Esophagus muscularis mucosa (tissue), 4 donors: ENCODE data around the gene GGACT. TPM values are rescaled to one million over a fixed set of nuclear protein-coding genes. Genes with fewer than 3 reads are reported as not detected.
A peak's percentile ranks its signal among the peaks of the same experiment; 100 is the strongest.

ENCODE experiments used
- DNase-seq: peaks from one replicate; pipeline ENCODE4 v3.0.0-alpha.2; 2017; ENCODE audit errors: extremely low spot score
- H3K27ac ChIP-seq, 4 donors: fragments of 200-600 bp; sonication (generic); replicated peaks in 1 of 4; 1 replicate in 3 of 4; 2 replicates in 1 of 4; pipeline ENCODE4 v1.5.1; 2016 to 2019; ENCODE audit warnings: mild to moderate bottlenecking in 1 of 4
- H3K27me3 ChIP-seq, 4 donors: fragments of 200-600 bp; sonication (generic); one replicate each; pipeline versions ENCODE4 v1.5.1 to v1.6.0; 2016 to 2019
- H3K36me3 ChIP-seq, 4 donors: fragments of 200-600 bp; sonication (generic); one replicate each; pipeline ENCODE4 v1.5.1; 2016 to 2019
- H3K4me1 ChIP-seq, 4 donors: fragments of 200-600 bp; sonication (generic); one replicate each; pipeline ENCODE4 v1.5.1; 2016 to 2019
- H3K4me3 ChIP-seq, 4 donors: fragments of 200-600 bp; sonication (generic); 1 replicate in 2 of 4; 2 replicates in 2 of 4; pipeline ENCODE4 v1.5.1; 2016 to 2019; ENCODE audit warnings: mild to moderate bottlenecking in 4 of 4, moderate library complexity in 1 of 4
- H3K9me3 ChIP-seq, 4 donors: fragments of 200-600 bp; sonication (generic); 1 replicate in 3 of 4; 2 replicates in 1 of 4; pipeline ENCODE4 v1.5.1; 2016 to 2019
- CTCF ChIP-seq, 3 experiments: fragments of 200-600 bp in 2 of 3; fragments of 450-650 bp in 1 of 3; sonication (generic) in 2 of 3; IDR thresholded peaks; one replicate each; pipeline ENCODE4 v1.5.1; 2017 to 2019; ENCODE audit warnings: antibody characterized with exemption in 3 of 3, mild to moderate bottlenecking in 2 of 3, moderate library complexity in 1 of 3
- EP300 ChIP-seq: sonication (generic); formaldehyde crosslinking; IDR thresholded peaks from one replicate; pipeline ENCODE4 v1.6.1; 2017; ENCODE audit warnings: antibody characterized with exemption
- POLR2A ChIP-seq: fragments of 450-650 bp; IDR thresholded peaks from one replicate; pipeline ENCODE4 v1.6.1; 2017; ENCODE audit warnings: antibody characterized with exemption, moderate library complexity, mild to moderate bottlenecking, low read depth
- POLR2AphosphoS5 ChIP-seq, 2 donors: sonication (generic); formaldehyde crosslinking; IDR thresholded peaks; one replicate each; pipeline ENCODE4 v1.6.1; 2017; ENCODE audit warnings: antibody characterized with exemption in 2 of 2
- WGBS: methylation state at CpG from one replicate; pipeline ENCODE4 v1.1.5; 2018; 5-methylcytosine and 5-hydroxymethylcytosine counted together
- intact Hi-C: fragments of 100-400 bp; cut with DNase I; formaldehyde crosslinking; loops from one replicate; pipeline ENCODE4 v1.15.1; 2023
- total RNA-seq, 4 donors: library from RNA; depleted of rRNA; stranded (reverse); fragments of >200 nt; gene quantifications; one replicate each; pipeline versions ENCODE4 v1.1.0 to v1.2.1, GENCODE V29; 2016

GGACT gene
- total RNA-seq, 4 donors from 2014 or later, result 1.2 to 2.9 (median 1.3) TPM

GRCh38 chr13:100544866-100545683, 43.5 kb downstream of the GGACT start:
- H3K4me1 ChIP-seq, result peaks cover 0 to 24% (median 8%) of the 10 kb centered on the region in 4 donors
- H3K27ac ChIP-seq, result peak overlapping the region in 1 of 4 donors; percentile 27
- DNase-seq, result no peak
- no peak overlapping the region for H3K4me3 ChIP-seq
- TF ChIP-seq EP300 (no peak), POLR2A (no peak), CTCF (IDR thresholded peaks at IDR 0.05) (no peak), POLR2AphosphoS5 (IDR thresholded peaks at IDR 0.05) (no peak)
- no peaks in the 10 kb centered on the region for H3K9me3 ChIP-seq
- H3K27me3 ChIP-seq, result no peaks in the 10 kb centered on the region
- intact Hi-C loops, result no loop called here
- WGBS, result 80% methylated on average over 16 of the region's 22 CpGs
- H3K36me3 ChIP-seq, result no peaks in the 10 kb centered on the region

GRCh38 chr13:100543872-100544602, 44.6 kb downstream of the GGACT start:
- peaks cover 0 to 15% (median 8%) of the 10 kb centered on the region in 4 donors for H3K4me1 ChIP-seq
- 91% methylated on average over 26 of the region's 26 CpGs for WGBS
- H3K36me3 ChIP-seq, result no peaks in the 10 kb centered on the region
- no peak for DNase-seq
- TF ChIP-seq CTCF (IDR thresholded peaks at IDR 0.05) (no peak), POLR2A (no peak), POLR2AphosphoS5 (IDR thresholded peaks at IDR 0.05) (no peak), EP300 (no peak)
- H3K9me3 ChIP-seq, result no peaks in the 10 kb centered on the region
- H3K27ac ChIP-seq, result peak overlapping the region in 1 of 4 donors; percentile 27
- H3K4me3 ChIP-seq, result peak overlapping the region in 3 of 4 donors; percentile 15 to 19 (median 15)
- intact Hi-C loops, result no loop called here
- H3K27me3 ChIP-seq, result no peaks in the 10 kb centered on the region

- Histone ChIP-seq H3K27ac (no peak overlapping the region), H3K27me3 (no peaks in the 10 kb centered on the region), H3K4me3 (no peak overlapping the region), H3K36me3 (no peaks in the 10 kb centered on the region), H3K4me1 (peaks cover 0 to 7% (median 5%) of the 10 kb centered on the region in 4 donors), H3K9me3 (no peaks in the 10 kb centered on the region)
- intact Hi-C loops, result no loop called here
- 65% methylated on average over 8 of the region's 8 CpGs for WGBS
- TF ChIP-seq EP300 (no peak), POLR2AphosphoS5 (IDR thresholded peaks at IDR 0.05) (no peak), CTCF (IDR thresholded peaks at IDR 0.05) (peak in 2 of 3 experiments; percentile 8 to 38)
- no peak for DNase-seq
These were observed 45.8 kb downstream of the GGACT start for GRCh38 chr13:100542826-100543156.

- Histone ChIP-seq H3K27ac (no peak overlapping the region), H3K27me3 (no peaks in the 10 kb centered on the region), H3K4me3 (no peak overlapping the region), H3K36me3 (peaks cover 0 to 5% (median under 1%) of the 10 kb centered on the region in 4 donors), H3K9me3 (no peaks in the 10 kb centered on the region), H3K4me1 (peaks cover 0 to under 1% (median 0%) of the 10 kb centered on the region in 4 donors)
- intact Hi-C loops, result no loop called here
- no peak for TF ChIP-seq POLR2AphosphoS5 (IDR thresholded peaks at IDR 0.05)
- TF ChIP-seq CTCF (IDR thresholded peaks at IDR 0.05), result no peak
- TF ChIP-seq EP300, result no peak
- TF ChIP-seq POLR2A, result no peak
- 93% methylated on average over 18 of the region's 18 CpGs for WGBS
- no peak for DNase-seq
These were observed 46.4 kb downstream of the GGACT start for GRCh38 chr13:100541897-100542825.
